Left colon (tissue), 2 donors: ENCODE data around the gene FAM114A1. TPM values are rescaled to one million over a fixed set of nuclear protein-coding genes. Genes with fewer than 3 reads are reported as not detected.
"Not testable (repeated sequence)": the region's sequence is repeated elsewhere in the genome, so short reads cannot be mapped to it uniquely, and the experiment has no call there.

Experiments used
- ATAC-seq: fragments of 200-7000 bp; cut with Tn5 transposase; one replicate; pipeline ENCODE4 v1.9.1; 2020; ENCODE audit warnings: mild to moderate bottlenecking, moderate library complexity
- DNase-seq, 2 donors: peaks; one replicate each; pipeline ENCODE4 v3.0.0-alpha.2; 2020
- intact Hi-C, 2 donors: fragments of 100-400 bp; cut with DNase I in 1 of 2; cut with micrococcal nuclease in 1 of 2; formaldehyde crosslinking; loops; one replicate each; pipeline versions ENCODE4 v1.11.2 to v1.14.0; 2022; cut with DNase I, micrococcal nuclease
- total RNA-seq, 2 donors: library from RNA; stranded (reverse); fragmentation: NEBNext Ultra II Directional; extraction: Animal tissue kit (Norgen Biotek cat#: 25700); gene quantifications; one replicate each; pipeline ENCODE4 v1.2.1, GENCODE V29; 2021
- donor health status: DM: no; HTN: no; CAD: no.
- donor health status: DM: yes; HTN: yes; CAD: no.

FAM114A1 gene
- total RNA-seq, 2 donors from 2014 or later = 73.3 to 77.2 TPM

DNA sequence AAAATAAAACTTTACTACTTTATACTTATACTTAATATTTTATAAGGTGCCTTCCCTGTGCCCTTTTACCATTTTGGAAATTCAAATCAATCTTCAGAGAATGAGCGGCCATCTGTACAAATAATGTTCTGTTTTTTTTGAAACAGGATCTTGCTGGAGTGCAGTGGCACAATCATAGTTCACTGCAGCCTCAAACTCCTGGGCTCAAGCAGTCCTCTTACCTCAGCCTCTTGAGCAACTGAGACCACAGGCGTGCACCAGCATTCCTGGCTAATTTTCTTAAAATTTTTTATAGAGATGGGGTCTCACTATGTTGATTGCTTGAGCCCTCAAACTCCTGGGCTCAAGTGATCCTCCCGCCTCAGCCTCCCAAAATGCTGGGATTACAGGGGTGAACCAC lies 53.5 kb downstream of the FAM114A1 start:
- ATAC-seq (no peak), DNase-seq (no peak)
- intact Hi-C loops = no loop called here

- intact Hi-C loops = no loop called here
- DNase-seq (no peak), ATAC-seq (no peak)
These were observed 56.1 kb downstream of the FAM114A1 start for GRCh38 chr4:38923746-38924145.

GRCh38 chr4:38924353-38924752 lies 56.7 kb downstream of the FAM114A1 start:
- intact Hi-C loops = no loop called here
- ATAC-seq (no peak), DNase-seq (no peak)

DNA sequence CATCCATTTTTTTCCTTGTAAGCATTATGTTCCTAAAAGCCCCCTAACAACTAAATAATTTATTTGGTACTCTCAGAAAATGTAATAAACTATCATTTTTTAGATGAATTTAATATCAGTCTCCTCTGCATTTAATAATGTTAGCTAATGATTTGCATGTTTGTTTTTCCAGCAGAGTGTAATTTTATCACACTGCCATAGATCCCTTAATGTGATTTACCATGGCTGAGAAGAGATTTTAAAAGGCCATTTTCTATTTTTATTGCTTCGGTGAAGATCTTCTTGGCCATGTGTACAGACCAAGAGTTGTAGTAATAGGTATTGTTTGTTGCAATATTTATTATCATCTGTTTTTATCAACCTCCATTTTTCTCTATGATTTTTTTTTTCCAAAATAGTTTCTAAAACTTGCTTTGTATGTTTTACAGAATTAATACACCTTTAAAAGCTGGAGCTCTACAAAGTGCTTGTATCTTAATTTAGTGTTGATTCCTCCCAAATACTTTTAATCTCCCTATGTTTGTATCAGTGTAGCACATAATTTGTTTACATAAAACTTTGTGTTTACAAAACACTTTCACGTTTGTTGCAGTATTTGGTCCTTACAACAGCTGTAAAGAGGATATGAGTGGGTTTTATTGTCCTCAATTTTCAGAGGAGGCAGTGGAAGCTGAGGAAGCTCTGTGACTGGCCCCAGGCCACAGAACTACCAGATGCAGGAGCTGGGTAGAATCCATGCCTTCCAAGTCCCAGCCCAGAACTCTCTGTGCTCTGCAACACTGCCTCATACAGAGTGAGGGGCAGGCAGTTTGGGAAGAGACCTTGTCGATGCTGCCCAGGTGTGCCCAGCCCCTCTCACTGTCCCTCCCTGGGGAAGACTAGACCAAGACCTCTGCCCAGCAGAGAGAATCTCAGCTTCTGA lies 58.1 kb downstream of the FAM114A1 start:
- intact Hi-C loops = no loop called here
- ATAC-seq = no peak

DNA sequence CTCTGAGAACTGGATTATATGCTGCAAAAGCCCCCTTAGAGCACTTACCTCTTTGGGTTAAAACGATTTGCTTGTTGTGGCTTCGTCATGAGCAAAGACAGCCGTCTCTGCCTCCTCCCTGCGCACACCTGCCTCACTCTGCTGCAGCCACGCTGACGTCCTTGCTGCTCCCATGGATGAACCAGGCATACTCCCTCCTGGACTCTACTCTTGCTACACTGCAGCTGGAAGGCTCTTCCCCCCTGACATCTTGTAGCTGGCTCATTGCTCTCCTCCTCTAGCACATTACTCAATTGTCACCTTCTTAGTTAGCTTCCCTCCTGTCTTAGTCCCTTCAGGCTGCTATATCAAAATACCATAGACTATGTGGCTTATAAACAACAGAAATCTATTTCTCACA lies 59.3 kb downstream of the FAM114A1 start:
- DNase-seq = no peak
- intact Hi-C loops = no loop called here
- no peak for ATAC-seq

More for the DNA sequence above, 58.1 kb downstream of the FAM114A1 start:
- DNase-seq = peak in 1 of 2 donors; percentile 31

GRCh38 chr4:38928568-38928967 lies 61.0 kb downstream of the FAM114A1 start:
- no peak for DNase-seq
- ATAC-seq = no peak
- intact Hi-C loops = no loop called here

GRCh38 chr4:38928974-38929373 lies 61.4 kb downstream of the FAM114A1 start:
- intact Hi-C loops = no loop called here
- DNase-seq (no peak), ATAC-seq (no peak)

GRCh38 chr4:38930204-38930603 lies 62.6 kb downstream of the FAM114A1 start:
- no peak for DNase-seq
- intact Hi-C loops = no loop called here
- no peak for ATAC-seq

DNA sequence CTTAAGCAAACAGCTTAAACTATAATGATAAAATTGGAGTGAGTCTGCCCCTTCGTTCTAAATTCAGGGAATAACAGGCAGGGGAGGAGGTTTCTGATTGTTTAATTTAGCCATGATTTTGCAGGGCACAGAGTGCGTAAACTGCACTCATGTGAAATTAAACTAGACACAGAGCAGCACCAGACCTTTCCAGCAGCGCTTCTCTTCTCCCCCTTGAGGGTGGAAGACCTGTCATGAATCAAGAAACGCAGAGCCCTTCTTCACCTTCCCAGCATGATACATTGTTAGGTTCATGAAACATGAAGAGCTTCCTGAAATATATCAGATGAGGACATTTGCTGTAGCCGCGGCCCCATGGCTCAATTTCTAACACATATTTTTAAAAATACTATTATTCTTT lies 63.1 kb downstream of the FAM114A1 start:
- ATAC-seq (no peak), DNase-seq (peak in 1 of 2 donors; percentile 41)
- intact Hi-C loops = no loop called here

GRCh38 chr4:38931125-38931524 lies 63.5 kb downstream of the FAM114A1 start:
- intact Hi-C loops = no loop called here
- no peak for ATAC-seq
- DNase-seq = no peak

- no peak for ATAC-seq
- intact Hi-C loops = no loop called here
These were observed 67.9 kb downstream of the FAM114A1 start for GRCh38 chr4:38935391-38936073.

GRCh38 chr4:38939165-38939564 lies 71.6 kb downstream of the FAM114A1 start:
- ATAC-seq (no peak), DNase-seq (no peak)
- intact Hi-C loops = no loop called here

More at GRCh38 chr4:38935391-38936073, 67.9 kb downstream of the FAM114A1 start:
- no peak for DNase-seq

DNA sequence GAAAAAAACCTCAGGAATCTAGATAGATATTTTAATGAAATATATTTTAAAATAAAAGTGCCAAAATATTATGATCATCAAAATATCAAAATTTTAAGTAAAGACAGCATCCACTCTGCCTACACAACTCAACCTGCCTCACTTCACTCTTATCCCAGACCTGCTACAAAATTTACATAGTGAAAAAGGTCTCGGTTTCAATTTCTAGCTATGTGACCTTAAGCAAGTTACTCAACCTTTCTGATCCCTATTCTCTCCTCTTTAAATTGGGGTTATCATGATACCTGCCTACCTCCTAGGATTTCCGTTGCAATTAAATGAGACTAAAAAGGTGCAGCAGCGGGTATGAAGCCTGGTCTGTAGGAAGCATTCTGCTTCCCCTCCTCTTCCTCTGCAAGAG lies 72.9 kb downstream of the FAM114A1 start:
- intact Hi-C loops = no loop called here
- no peak for ATAC-seq

GRCh38 chr4:38941906-38942305 lies 74.3 kb downstream of the FAM114A1 start:
- DNase-seq, intact Hi-C loops, ATAC-seq: not testable (repeated sequence)

More for the DNA sequence above, 72.9 kb downstream of the FAM114A1 start:
- DNase-seq = no peak

DNA sequence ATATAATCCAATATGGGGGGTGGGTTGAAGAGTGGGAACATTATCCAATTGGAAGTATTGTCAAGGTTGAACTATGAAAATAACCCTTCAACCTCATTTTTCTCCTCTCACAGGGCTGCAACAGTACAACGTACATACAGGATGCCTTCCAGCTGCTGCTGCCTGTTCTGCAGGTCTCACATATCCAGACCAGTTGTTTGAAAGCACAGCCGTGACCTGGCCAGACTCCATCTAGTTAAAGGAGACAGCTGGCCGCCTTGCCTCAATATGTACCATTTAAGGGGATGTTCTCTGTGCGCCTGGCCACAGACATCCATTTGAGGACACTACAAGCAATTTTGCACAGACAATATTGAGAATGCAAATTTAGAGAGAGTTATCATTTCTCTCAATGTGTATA lies 75.7 kb downstream of the FAM114A1 start:
- no peak for ATAC-seq
- peak; percentile 53 to 85 for DNase-seq

GRCh38 chr4:38944440-38944839 lies 76.8 kb downstream of the FAM114A1 start:
- DNase-seq (no peak), ATAC-seq (no peak)
- intact Hi-C loops = no loop called here

More for the DNA sequence above, 75.7 kb downstream of the FAM114A1 start:
- intact Hi-C loops = no loop called here

GRCh38 chr4:38946919-38947318 lies 79.3 kb downstream of the FAM114A1 start:
- ATAC-seq (no peak), DNase-seq (no peak)
- intact Hi-C loops = no loop called here

DNA sequence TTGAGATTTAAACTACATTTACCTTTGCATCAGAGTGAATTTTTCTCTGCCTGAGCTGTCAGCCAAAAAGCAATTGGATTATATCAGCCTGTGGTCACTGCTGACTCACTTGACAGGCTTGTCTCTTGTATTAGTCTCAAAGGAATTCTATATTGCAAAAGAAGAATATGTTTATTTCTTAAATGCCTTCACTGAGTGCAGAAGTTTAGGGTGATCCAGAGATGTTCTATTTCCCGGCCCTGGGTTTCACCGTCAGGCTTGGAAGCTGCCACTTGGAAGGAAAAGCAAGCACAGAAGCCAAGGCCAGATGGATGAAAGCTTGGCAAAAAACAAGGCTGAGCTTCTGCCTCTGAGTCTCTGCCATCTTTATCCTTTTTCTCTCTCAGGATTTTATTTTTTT lies 80.9 kb downstream of the FAM114A1 start:
- intact Hi-C loops = no loop called here
- DNase-seq (peak; percentile 12 to 58), ATAC-seq (no peak)

GRCh38 chr4:38949411-38950051 lies 81.9 kb downstream of the FAM114A1 start:
- no peak for ATAC-seq
- no peak for DNase-seq
- intact Hi-C loops = no loop called here

GRCh38 chr4:38950159-38950558 lies 82.6 kb downstream of the FAM114A1 start:
- intact Hi-C loops = no loop called here
- ATAC-seq (no peak), DNase-seq (no peak)
